NCI-H446 treated with DMSO at 0.1 percent for 48 hours (cell line): ENCODE results near the gene SLC6A7.
A peak's percentile ranks its signal among the peaks of the same experiment; 100 is the strongest.

Experiments
- DNase-seq: peaks from one replicate; lab custom pipeline; 2025; lab: John Stamatoyannopoulos, UW

SLC6A7 gene

DNA sequence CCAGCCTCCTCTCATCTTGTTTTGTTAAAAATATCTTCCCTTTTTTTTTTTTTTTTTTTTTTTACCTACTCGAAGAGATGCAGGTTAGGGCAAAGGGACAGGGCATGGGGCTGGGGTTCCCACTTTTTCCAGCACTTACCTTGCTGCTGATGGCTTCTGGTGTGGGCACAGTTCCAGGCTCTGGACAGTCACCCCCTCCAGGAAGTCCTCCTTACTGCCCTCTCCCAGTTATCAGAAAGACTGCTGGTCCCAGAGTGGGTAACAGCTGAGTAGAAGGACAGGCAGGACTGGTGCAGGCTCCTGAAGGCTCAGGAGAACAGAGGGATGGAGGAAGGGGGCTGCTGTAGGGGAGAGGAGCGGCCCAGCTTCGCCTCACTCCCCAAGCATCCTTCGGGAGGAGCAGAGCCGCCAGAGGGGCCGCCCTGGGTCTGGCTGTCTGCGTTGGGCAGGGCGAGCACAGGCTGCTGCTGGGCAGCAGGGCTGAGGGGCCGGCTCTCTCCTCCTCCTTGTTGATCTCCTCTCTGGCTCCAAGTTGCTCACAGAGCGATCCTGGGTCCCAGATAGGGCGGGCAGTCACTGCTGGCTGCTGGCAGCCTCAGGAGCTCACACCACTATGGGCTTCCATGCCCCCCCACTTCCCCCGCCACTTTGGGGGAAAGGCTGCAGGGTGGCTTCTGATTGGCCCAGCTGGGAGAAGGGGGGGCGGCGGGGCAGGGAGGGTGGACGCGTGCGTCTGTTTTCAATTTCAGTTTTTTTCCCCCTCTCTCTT, 34.4 kb upstream of the SLC6A7 start, which contains the start of gene PDGFRB:
TSS of gene PDGFRB (minus strand) at position 588 of the 769 bp plus-strand sequence. CDS start 18,798 bp downstream, outside the sequence.
- no peak for DNase-seq

DNA sequence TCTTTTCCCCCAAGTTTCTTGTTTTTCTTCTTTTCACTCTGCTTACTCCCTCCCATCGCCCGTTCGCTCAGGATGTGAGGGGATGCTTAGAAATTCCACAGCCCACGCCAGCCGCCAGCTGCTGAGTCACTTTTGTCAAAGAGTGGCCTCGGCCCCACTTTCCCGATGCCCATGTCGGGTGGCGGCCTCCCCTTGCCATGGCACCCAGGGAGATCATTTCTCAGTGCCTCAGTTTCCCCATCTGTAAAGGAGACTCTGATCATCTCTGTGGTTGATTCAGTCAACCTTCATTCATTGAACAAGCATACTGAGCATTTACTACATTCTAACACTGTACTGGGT, 33.9 kb upstream of the SLC6A7 start:
- no peak for DNase-seq

DNA sequence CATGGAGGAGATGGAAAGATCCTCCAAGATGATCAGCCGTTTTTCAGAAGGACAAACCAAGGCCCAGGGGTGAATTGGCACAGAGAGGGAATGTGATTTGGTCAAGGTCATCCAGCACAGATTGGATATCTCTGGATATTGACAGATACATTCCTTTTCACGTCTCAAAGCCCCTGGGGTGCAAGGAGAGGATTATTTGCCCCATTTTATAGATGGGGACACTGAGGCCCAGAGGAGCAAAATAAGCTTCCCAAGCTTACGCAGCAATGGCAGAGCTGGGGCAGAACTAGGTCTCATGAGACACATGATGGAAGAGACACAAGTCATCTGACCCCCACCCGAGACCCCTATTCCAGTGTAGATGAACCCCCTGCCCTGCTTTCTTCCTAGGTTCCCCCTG, 33.3 kb upstream of the SLC6A7 start:
- no peak for DNase-seq

DNA sequence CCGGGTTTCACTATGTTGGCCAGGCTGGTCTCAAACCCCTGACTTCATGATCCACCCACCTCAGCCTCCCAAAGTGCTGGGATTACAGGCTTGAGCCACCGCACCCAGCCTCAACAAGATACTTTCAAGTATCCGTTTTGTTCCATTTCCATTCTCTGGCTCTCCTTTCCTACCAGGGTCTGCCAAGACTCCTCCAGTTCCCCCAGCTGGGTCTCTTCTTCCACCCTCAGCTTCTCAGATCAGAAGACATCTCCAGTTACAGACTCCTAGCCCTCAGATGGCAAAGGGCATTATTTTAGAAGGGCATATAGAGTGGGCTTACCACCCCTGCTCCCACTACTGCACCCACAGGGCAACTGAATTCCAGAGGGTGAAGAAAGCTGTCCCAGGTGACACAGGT, 32.7 kb upstream of the SLC6A7 start:
- DNase-seq: no peak

DNA sequence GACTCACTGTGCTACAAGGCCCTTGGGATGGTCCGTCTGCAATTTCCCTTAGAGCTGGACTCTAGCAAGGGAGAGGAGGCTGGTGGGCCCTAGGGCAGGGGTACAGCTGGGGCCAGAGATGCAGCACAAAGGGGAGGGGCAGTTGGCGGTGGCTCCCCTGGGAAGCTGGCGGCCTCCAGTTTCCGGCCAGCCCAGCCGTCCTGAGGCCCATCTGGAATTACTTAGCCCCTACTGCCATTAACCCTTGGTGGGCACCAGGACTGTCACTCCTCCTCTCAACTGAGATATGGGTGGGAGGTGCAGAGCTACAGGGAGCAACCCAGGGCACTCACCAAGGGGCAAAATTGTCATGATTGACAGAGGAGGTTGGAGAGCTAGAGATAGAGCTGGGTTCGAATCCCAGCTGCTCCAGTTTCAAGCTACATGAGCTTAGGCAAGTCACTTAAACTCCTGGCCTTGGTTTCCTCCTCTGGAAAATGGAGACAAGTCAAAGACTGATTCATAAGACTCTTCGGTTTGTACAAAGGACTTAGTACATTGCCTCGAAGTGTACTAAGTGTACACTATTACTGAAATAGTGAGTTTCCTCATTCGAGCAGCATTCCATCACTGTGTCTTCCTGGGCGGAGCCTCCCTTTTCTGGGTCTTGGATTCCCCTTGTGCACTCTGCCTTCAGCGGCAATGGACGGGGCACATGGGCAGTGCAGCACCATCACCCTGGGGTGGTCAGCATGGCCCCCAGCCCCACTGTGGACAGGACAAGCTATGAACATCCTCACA, 31.5 kb upstream of the SLC6A7 start:
- no peak for DNase-seq

DNA sequence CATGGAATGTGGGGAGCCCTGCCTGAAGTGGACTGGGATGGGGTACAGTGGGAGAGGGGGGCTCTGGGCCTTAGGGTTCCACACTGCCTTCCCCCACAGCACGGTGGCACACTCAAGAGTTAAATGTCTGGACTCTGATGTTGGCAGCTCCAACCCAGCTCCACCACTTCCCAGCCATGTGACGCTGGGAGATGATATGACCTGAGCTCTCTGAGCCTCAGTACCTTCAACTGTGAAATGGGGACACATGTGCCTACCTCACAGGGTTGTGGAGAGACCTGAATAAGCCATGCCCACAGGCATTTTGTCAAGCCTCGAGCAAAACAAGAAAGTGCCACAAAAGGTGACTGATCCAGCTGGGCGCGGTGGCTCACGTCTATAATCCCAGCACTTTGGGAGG, 30.8 kb upstream of the SLC6A7 start:
- DNase-seq: no peak

- DNase-seq: no peak
Observed at GRCh38 chr5:150159741-150160179, 30.1 kb upstream of the SLC6A7 start.

GRCh38 chr5:150160448-150161081, 29.3 kb upstream of the SLC6A7 start:
- no peak for DNase-seq

GRCh38 chr5:150161242-150162141, 28.4 kb upstream of the SLC6A7 start:
- peak; percentile 23 for DNase-seq

- no peak for DNase-seq
Observed at GRCh38 chr5:150162142-150162513, 27.7 kb upstream of the SLC6A7 start.

DNA sequence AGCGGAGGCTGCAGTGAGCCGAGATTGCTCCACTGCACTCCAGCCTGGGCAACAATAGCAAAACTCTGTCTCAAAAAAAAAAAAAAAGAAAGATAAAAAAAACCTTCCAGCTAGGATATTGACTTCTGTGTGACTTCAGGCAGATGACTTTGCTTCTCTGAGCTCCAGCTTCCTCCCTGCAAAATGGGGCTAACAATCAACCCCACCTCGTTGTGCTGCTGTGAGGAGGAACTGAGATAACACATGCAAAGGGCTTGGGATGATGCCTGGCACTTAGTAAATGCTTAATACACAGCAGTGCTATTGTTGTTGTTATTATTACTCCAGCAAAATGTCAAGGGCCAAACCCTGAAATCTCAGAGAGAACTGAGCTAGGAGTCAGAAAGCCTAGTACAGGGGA, 26.8 kb upstream of the SLC6A7 start:
- no peak for DNase-seq

DNA sequence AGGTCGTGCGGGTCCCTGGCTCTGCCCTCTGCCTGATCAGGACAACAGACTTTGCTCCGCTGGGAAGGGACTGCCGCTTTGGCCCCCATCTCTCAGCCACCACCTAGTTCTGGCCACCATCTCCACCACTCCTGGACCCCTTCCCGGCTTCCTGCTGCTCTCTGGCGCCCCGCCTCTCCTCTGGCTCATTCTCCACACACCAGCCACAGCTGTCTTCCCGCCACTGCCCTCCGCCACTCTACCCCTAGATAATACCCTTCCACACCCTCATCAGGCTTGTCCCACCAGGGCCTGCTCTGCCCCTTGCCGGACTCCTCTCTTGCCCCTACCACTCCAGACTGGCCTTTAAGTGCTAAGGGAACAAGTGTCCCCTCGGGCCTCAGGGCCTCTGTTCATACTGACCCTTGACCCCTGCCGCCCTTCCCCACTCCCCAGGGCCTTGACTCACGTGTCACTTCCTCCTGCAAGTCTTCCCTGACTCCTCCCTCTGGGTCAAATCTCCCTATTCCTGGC, 26.3 kb upstream of the SLC6A7 start:
- DNase-seq: peak; percentile 18

- no peak for DNase-seq
Observed at GRCh38 chr5:150164211-150164980, 25.5 kb upstream of the SLC6A7 start.

DNA sequence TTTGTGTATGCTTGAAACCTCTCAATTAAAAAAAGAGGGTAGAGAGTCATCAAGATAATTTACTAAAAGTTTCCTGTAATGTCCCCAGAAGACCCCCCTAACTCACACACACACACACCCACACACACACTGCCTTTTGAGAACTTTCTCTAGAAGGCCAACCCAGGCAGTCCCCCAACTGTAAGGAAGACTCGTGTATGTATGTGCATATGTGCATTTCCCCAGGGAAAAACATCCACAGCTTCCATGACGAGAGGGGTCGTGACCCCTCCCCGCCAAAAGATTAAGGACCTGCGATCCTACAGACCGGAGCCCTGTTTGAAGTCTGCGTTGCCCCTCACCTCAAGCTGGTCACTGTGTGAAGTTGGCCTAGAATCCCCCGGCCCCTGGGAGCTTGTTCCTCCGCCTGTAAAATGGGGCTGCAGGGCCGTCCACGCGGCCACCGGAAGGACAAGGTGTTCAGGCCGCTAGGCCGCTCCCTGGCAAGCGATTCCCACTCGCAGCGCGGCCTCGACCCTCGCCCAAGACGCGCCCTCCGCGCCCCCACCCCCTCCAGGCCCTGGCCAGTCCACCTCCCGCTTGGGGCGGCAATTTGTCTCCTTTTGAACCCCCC, 23.7 kb upstream of the SLC6A7 start:
- DNase-seq: no peak

DNA sequence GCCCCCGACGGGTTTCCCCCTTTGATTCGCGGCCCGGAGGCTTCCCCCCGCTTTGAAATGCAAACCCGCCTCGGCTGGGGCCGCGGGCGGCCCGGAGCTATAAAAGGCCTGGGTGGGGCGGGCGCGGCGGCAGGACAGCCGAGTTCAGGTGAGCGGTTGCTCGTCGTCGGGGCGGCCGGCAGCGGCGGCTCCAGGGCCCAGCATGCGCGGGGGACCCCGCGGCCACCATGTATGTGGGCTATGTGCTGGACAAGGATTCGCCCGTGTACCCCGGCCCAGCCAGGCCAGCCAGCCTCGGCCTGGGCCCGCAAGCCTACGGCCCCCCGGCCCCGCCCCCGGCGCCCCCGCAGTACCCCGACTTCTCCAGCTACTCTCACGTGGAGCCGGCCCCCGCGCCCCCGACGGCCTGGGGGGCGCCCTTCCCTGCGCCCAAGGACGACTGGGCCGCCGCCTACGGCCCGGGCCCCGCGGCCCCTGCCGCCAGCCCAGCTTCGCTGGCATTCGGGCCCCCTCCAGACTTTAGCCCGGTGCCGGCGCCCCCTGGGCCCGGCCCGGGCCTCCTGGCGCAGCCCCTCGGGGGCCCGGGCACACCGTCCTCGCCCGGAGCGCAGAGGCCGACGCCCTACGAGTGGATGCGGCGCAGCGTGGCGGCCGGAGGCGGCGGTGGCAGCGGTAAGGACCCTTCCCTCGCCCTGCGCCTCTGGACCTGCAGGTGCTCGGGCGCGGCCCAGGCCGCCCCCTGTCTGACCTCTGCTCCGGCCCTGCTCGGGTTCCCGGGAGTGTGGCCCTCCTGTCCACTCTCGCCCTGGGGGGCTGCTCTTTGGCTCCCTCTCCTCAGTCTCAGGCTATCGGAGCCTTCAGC, 23.0 kb upstream of the SLC6A7 start, which contains the start of gene CDX1:
TSS of gene CDX1 (plus strand) at position 129 of the 862 bp plus-strand sequence. CDS start at position 228, 99 bp downstream.
- no peak for DNase-seq

DNA sequence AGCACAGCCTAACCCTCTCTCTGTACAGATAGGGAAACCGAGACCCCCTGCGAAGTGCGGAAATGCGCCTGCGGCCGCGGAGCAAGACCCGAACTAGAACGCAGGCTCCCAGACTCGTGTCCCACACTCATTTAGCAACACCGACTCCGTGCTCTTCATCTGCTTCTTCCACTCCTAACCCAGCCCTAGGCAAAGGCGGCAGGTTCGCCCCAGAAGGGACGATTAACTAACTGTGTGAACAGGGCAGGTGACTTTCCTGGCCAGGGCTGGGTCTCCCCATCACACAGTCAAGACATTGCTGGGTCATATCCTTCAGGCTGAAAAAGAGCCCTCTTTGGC, 22.4 kb upstream of the SLC6A7 start:
- no peak for DNase-seq

GRCh38 chr5:150167908-150168307, 22.0 kb upstream of the SLC6A7 start:
- no peak for DNase-seq

- no peak for DNase-seq
Observed at GRCh38 chr5:150168864-150169263, 21.0 kb upstream of the SLC6A7 start.

GRCh38 chr5:150172145-150172544, 17.7 kb upstream of the SLC6A7 start:
- no peak for DNase-seq
